ENCODE measurements around the gene SNX25. TPM values are rescaled to one million over a fixed set of nuclear protein-coding genes. Genes with fewer than 3 reads are reported as not detected.
"Not testable (repeated sequence)": the region's sequence is repeated elsewhere in the genome, so short reads cannot be mapped to it uniquely, and the experiment has no call there.

Gene SNX25
- total RNA-seq, 1 experiment from 2014 or later: 17.7 TPM

DNA sequence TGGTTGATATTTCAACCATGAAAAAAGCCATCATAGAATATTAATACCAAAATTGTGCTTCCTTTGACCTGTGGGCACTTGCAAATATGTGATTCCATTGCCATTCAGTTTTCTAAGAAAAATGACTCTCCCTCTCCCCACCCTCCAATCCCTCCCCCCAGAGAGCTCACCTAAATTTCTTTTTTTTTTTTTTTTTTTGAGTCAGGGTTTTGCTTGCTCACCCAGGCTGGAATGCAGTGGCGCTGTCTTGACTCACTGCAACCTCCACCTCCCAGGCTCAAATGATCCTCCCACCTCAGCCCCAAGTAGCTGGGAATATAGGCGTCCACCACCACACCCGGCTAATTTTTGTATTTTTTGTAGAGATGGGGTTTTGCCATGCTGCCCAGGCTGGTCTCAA, 47.0 kb downstream of the SNX25 start:
- H3K9me3 ChIP-seq (replicated peaks): no peaks in the 10 kb centered on the region
- no peaks in the 10 kb centered on the region for H3K36me3 ChIP-seq
- DNase-seq: no peak
- no peaks in the 10 kb centered on the region for H3K27me3 ChIP-seq
- H3K27ac ChIP-seq: no peak overlapping the region
- no peak overlapping the region for H3K4me3 ChIP-seq
- H3K4me1 ChIP-seq: peaks cover 8% of the 10 kb centered on the region; the same call in 1 of the 2 replicates

DNA sequence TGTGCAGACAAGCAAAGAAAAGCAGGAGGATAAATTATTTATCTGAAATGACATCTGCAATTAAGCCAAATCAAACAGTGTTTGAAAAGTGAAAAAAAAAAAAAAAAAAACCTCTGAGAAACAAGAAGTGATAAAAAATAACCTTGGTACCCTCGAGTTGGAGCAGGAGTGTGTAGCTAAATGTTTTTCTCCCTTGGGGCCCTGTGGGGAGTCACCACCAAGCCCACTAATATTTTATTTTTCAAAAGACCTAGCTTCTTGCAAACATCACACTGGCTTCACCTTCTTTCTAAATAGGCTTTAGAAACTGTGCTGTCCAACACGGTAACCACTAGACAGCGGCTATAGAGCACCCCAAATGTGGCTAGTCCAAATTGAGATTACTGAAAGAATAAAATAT, 47.7 kb downstream of the SNX25 start:
- Histone ChIP-seq H3K4me1 (peaks cover 8% of the 10 kb centered on the region; the same call in 1 of the 2 replicates), H3K36me3 (no peaks in the 10 kb centered on the region), H3K27me3 (no peaks in the 10 kb centered on the region), H3K4me3 (no peak overlapping the region), H3K9me3 (replicated peaks) (no peaks in the 10 kb centered on the region), H3K27ac (no peak overlapping the region)
- DNase-seq: no peak

DNA sequence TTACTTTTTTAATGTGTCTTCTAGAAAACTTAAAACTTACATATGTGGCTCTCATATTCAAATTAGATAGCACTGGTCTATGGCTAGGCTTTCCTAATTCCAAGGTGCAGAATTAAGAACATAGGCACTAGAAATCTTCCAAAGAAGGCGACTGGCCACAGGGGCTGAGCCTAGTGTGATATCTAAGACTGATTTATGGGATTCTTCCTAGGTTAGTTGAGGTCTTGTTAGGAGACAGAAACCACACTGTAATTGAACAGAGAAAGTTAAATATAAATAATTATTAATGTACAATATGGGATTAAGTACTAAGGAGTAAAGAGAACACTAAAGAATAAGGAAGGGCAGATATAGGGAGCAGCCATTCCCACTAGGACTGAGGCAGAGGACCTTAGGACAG, 48.3 kb downstream of the SNX25 start:
- no peak overlapping the region for H3K4me3 ChIP-seq
- no peaks in the 10 kb centered on the region for H3K36me3 ChIP-seq
- peaks cover 8% of the 10 kb centered on the region; the same call in 1 of the 2 replicates for H3K4me1 ChIP-seq
- H3K9me3 ChIP-seq (replicated peaks): no peaks in the 10 kb centered on the region
- no peaks in the 10 kb centered on the region for H3K27me3 ChIP-seq
- no peak overlapping the region for H3K27ac ChIP-seq
- DNase-seq: no peak

DNA sequence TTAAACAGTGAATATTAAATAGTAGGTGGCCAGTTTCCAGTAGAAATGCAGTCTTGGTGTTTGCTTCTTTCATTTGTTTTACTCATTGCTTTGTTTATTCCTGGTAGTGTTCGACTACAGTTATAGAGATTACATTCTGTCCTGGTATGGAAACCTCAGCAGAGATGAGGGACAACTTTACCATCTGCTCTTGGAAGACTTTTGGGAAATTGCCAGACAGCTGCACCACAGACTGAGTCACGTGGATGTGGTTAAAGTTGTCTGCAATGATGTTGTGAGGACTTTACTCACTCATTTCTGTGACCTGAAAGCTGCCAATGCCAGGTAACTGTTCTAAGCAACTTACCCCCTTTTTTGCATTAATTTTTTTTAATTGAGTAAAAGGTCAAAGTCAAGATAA, 49.3 kb downstream of the SNX25 start:
- not testable (repeated sequence) for H3K4me1 ChIP-seq; H3K9me3 ChIP-seq (replicated peaks); H3K4me3 ChIP-seq; H3K27me3 ChIP-seq; H3K36me3 ChIP-seq; H3K27ac ChIP-seq
- peak; percentile 48 to 60 for DNase-seq

DNA sequence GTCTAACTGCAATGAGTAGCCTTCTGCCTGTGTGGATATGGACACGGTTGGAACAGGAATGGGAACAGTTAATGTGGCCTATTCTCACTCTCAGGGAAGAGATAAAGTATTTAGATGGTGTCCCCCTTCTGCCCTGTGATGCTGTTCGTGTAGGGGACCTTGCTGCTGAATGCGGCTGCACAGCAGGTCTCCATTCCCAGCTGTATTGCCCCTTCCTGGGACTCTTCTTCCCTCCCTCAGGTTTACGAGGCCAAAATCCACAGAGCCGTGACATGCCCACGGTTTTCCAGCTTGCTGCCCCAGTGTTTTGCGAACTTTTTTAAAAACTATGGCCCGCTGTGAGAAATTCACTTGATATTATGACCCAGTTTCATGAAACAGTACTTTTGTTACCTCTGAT, 50.3 kb downstream of the SNX25 start:
- no peak for DNase-seq
- no peak overlapping the region for H3K27ac ChIP-seq
- H3K4me3 ChIP-seq: no peak overlapping the region
- H3K27me3 ChIP-seq: no peaks in the 10 kb centered on the region
- H3K4me1 ChIP-seq: peaks cover 8% of the 10 kb centered on the region; the same call in 1 of the 2 replicates
- no peaks in the 10 kb centered on the region for H3K36me3 ChIP-seq
- no peaks in the 10 kb centered on the region for H3K9me3 ChIP-seq (replicated peaks)

DNA sequence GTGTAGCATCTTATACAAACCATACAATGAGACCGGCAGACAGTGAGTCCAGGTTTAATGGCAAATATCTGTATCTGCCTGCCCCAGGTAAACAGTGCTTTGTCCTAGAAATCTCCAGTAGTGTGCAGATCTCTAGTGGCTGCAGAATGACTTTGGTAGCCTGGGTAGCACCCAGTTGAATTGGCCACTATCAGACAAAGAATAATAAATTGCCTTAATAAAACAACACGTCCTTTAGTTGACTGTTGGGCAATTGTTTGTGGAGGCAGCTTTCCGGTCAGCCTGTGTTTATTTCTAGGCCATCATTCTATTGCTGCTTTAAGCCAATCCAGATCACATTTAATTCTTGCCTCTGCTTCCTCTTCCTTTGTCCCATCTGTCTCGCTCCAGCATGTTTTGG, 52.5 kb downstream of the SNX25 start:
- Histone ChIP-seq H3K4me3 (no peak overlapping the region), H3K27me3 (no peaks in the 10 kb centered on the region), H3K36me3 (no peaks in the 10 kb centered on the region), H3K4me1 (peaks cover 15% of the 10 kb centered on the region), H3K27ac (no peak overlapping the region), H3K9me3 (replicated peaks) (no peaks in the 10 kb centered on the region)
- no peak for DNase-seq

DNA sequence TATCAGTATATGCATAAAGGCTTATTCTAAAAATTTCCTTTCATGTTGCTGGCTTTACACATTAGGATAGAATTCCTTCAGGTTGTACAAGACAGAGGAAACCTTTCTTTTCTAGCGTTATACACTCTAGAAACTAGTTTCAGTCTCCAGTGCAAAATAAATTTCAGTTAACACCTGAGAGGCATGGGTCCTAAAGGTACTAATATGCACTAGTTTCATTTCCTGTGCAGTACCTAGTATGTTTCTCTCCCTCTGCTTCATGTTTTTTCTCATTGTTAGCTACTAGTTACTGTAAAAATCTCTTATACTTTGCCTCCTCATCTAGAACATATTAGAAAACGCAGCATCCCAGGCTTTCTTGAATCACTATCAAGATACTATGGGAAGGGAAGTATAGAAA, 54.0 kb downstream of the SNX25 start:
- no peaks in the 10 kb centered on the region for H3K36me3 ChIP-seq
- no peaks in the 10 kb centered on the region for H3K9me3 ChIP-seq (replicated peaks)
- no peaks in the 10 kb centered on the region for H3K27me3 ChIP-seq
- no peak overlapping the region for H3K4me3 ChIP-seq
- H3K27ac ChIP-seq: no peak overlapping the region
- peaks cover 14% of the 10 kb centered on the region for H3K4me1 ChIP-seq
- DNase-seq: no peak

DNA sequence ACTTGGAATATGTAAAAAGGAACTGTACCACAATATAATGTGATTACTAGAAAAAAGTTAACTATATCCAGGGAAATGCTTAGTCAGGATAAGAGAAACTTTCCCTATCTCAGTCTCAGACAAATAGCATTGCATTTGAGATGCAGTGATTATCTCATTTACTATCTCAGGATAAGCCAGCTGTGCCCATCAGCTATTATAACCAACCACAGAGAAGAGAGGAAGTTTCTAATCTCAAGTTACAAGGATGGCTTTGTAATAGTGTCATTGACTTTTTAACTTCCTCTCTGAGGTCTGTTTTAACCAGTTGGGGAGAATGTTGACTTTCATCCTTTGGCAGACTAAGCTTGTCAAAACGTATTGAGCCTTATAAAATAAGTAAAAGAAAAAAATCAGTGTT, 56.5 kb downstream of the SNX25 start:
- H3K36me3 ChIP-seq: no peaks in the 10 kb centered on the region
- no peak overlapping the region for H3K27ac ChIP-seq
- peak; percentile 8 to 67 for DNase-seq
- H3K27me3 ChIP-seq: no peaks in the 10 kb centered on the region
- H3K9me3 ChIP-seq (replicated peaks): no peaks in the 10 kb centered on the region
- H3K4me3 ChIP-seq: no peak overlapping the region
- peaks cover 12% of the 10 kb centered on the region for H3K4me1 ChIP-seq

DNA sequence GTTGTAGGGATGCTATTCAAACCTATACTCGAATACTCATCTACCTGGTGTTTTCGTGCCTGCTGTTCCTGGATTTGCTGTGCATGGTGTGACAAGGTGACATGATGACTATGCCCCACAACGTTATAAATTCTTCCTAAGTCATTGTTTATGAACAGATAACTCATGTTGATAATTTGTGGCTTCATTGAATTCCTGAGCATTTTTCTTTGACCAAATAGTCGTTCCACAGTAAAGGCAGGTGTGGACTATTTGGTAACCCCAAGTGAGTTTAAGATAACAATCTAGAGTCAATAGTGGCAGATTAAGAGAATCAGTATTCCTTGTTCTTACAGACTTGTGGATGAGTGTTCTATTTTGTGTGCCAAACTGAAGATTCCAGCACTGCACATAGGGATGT, 59.9 kb downstream of the SNX25 start:
- Histone ChIP-seq H3K27ac (no peak overlapping the region), H3K36me3 (no peaks in the 10 kb centered on the region), H3K4me1 (peaks cover 22% of the 10 kb centered on the region), H3K4me3 (no peak overlapping the region), H3K9me3 (replicated peaks) (no peaks in the 10 kb centered on the region), H3K27me3 (no peaks in the 10 kb centered on the region)
- peak in 1 of 2 experiments; percentile 12 for DNase-seq

DNA sequence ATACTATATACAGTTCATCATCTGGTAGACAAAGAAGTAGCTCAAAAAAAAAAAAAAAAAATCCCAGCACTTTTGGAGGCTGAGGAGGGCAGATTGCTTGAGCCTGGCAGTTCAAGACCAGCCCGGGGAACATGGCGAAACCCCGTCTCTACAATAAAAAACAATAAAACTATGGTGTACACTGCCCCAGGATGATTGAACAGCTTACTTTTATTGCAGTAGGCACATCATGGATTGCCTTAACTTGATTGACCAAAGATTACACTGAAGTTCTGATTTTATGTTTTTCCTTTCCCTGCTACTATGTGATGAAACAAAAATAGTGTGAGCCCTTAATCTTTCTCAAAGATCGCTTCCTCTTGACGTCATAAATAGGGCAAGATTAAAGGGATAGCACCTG, 60.6 kb downstream of the SNX25 start:
- no peaks in the 10 kb centered on the region for H3K36me3 ChIP-seq
- no peak for DNase-seq
- no peaks in the 10 kb centered on the region for H3K27me3 ChIP-seq
- H3K9me3 ChIP-seq (replicated peaks): no peaks in the 10 kb centered on the region
- H3K27ac ChIP-seq: no peak overlapping the region
- H3K4me1 ChIP-seq: peaks cover 22% of the 10 kb centered on the region
- H3K4me3 ChIP-seq: no peak overlapping the region

DNA sequence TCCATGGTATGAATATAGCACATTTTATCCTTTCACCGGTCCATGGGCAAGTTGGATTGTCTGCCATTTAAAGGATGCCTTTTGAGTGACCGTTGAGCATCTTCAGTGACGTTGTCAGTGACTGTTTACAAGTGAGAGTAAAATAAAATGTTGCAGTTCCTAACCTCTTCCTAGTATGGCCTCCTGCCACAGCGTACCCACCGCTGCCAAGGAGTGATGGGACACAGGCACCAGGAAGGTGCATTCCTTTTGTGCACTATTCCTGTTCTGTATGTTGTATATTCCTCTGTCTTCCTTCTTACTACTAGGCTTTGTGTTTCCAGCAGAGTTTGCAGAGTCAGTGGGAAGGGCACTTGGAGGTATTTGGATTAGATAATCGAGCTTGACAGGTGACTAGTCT, 61.5 kb downstream of the SNX25 start:
- H3K27me3 ChIP-seq: no peaks in the 10 kb centered on the region
- H3K27ac ChIP-seq: no peak overlapping the region
- no peaks in the 10 kb centered on the region for H3K9me3 ChIP-seq (replicated peaks)
- DNase-seq: no peak
- H3K36me3 ChIP-seq: 0 out of 2 replicates have a peak, but pooled peaks cover 3% of the 10 kb centered on the region
- no peak overlapping the region for H3K4me3 ChIP-seq
- peaks cover 19% of the 10 kb centered on the region for H3K4me1 ChIP-seq

DNA sequence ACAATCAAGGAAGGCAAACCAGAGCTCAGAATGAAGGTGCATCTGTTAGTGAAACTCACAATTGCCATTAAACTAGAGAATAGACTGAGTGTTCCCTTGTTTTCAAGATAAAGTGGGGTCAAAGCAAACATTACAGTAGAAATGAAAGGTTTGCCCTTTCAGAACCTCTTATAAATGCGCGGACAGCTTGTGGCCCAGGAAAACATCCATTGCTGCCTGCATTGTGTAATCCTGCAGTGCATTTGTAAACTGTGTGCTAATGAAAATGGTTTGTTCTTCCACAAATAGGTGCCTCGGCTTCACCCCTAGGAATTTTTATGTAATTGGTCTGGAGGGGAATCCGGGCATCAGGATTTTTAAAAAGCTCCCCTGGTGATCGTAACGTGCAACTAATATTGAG, 62.8 kb downstream of the SNX25 start:
- no peaks in the 10 kb centered on the region for H3K9me3 ChIP-seq (replicated peaks)
- peaks cover 15% of the 10 kb centered on the region for H3K4me1 ChIP-seq
- peak overlapping the region; percentile 31; the same call in 1 of the 2 replicates for H3K27ac ChIP-seq
- no peak overlapping the region for H3K4me3 ChIP-seq
- DNase-seq: no peak
- 0 out of 2 replicates have a peak, but pooled peaks cover 3% of the 10 kb centered on the region for H3K36me3 ChIP-seq
- H3K27me3 ChIP-seq: no peaks in the 10 kb centered on the region

DNA sequence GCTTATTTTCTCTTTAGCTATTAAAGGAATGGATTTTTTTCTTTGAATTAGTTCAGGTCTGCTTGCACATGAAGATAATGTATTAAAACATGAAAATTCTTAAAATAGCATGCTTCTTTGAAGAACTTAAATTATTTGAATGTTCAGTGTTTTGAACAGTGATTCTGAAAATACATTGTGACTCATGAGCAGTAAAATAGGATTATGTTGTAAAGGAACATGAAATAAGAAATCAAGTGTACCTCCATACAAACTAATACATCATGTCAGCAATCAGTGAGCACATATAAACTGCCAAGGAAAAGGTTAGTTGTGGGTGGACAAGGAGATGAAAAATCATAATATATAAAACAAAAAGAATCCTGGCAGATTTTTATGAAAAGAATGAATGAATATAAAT, 66.1 kb downstream of the SNX25 start:
- peaks cover 10% of the 10 kb centered on the region; the same call in 1 of the 2 replicates for H3K4me1 ChIP-seq
- DNase-seq: no peak
- no peaks in the 10 kb centered on the region for H3K9me3 ChIP-seq (replicated peaks)
- 0 out of 2 replicates have a peak, but pooled peaks cover 3% of the 10 kb centered on the region for H3K36me3 ChIP-seq
- no peaks in the 10 kb centered on the region for H3K27me3 ChIP-seq
- H3K4me3 ChIP-seq: no peak overlapping the region
- H3K27ac ChIP-seq: no peak overlapping the region

DNA sequence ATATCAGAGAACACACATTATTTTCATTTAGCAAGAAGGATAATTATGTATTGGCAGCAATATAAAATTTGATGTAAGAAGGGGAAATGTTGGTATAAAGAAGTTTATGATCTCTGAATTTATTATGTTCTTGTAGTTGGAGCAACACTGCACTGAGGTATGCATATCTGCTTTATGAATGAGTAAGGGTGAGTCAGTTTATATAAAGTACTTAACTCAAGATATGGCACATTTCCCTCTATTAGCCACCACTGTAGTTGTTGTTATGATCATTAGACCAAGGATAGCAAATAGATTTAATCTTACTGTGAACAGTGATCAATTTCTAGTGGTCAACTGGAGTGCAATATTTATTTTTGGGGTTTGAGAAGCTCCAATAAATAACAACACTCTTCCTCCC, 66.6 kb downstream of the SNX25 start:
- DNase-seq: no peak
- 0 out of 2 replicates have a peak, but pooled peaks cover 3% of the 10 kb centered on the region for H3K36me3 ChIP-seq
- no peaks in the 10 kb centered on the region for H3K27me3 ChIP-seq
- peaks cover 10% of the 10 kb centered on the region; the same call in 1 of the 2 replicates for H3K4me1 ChIP-seq
- no peak overlapping the region for H3K4me3 ChIP-seq
- H3K9me3 ChIP-seq (replicated peaks): no peaks in the 10 kb centered on the region
- H3K27ac ChIP-seq: no peak overlapping the region

DNA sequence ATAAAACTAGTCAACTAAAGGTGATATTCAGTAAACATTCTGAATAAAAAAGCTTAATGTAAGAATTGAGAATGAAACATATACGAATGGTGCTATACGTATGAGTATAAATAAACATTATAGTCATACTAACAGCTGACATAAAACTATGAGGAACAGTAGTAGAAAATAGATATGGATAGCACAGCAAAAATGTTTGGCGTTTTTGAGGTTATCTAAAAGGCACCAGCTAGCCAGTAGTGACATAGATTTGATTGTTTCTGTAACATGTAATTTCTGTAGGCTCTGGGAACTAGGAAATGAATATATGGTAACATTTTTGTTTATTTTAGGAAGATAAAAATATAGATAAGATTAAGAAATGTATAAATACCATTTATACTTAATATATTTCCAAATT, 69.3 kb downstream of the SNX25 start:
- Histone ChIP-seq H3K4me1 (no peaks in the 10 kb centered on the region), H3K4me3 (no peak overlapping the region), H3K27ac (no peak overlapping the region), H3K36me3 (0 out of 2 replicates have a peak, but pooled peaks cover 3% of the 10 kb centered on the region), H3K9me3 (replicated peaks) (no peaks in the 10 kb centered on the region), H3K27me3 (no peaks in the 10 kb centered on the region)
- DNase-seq: no peak

DNA sequence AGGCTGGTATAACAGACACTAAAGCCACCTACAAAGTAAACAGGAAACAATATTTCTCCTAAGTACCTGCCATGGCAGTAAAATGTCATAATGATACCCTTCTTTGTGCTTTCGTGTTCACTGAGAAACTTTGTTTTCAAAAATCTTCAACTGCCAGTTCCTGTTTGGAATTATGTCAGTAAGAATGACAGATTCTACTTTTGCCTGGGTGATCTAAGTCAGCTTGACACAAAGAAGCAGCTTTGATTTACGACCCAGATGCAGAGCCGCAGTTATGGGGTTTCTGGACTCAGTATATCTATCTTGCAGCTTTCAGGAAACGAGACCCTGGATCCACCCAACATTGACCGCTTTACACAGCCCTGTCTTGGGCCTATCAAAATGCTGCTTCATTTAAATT, 71.2 kb downstream of the SNX25 start:
- Histone ChIP-seq H3K4me3 (no peak overlapping the region), H3K36me3 (0 out of 2 replicates have a peak, but pooled peaks cover 3% of the 10 kb centered on the region), H3K27me3 (no peaks in the 10 kb centered on the region), H3K4me1 (no peaks in the 10 kb centered on the region), H3K9me3 (replicated peaks) (no peaks in the 10 kb centered on the region), H3K27ac (no peak overlapping the region)
- DNase-seq: no peak

Measured in SJCRH30 (cell line).